K562 (cell line): ENCODE data around the gene RBM4B. TPM values are rescaled to one million over a fixed set of nuclear protein-coding genes. Genes with fewer than 3 reads are reported as not detected.

Source experiments
- ASH1L ChIP-seq: fragments of 450-650 bp; IDR thresholded peaks from 2 replicates; pipeline ENCODE4 v1.6.1; 2018; ENCODE audit warnings: borderline replicate concordance, mild to moderate bottlenecking, low read depth; ENCODE audit not compliant: partially characterized antibody
- BRD4 ChIP-seq: fragments of 200-600 bp; sonication (generic); IDR thresholded peaks from 2 replicates; pipeline ENCODE4 v1.6.1; 2017; ENCODE audit warnings: inconsistent platforms
- C11orf30 ChIP-seq: fragments of 450-650 bp; IDR thresholded peaks from 2 replicates; pipeline ENCODE4 v1.6.1; 2016; ENCODE audit warnings: low read depth, mild to moderate bottlenecking
- DDX20 ChIP-seq: fragments of 450-650 bp; IDR thresholded peaks from 2 replicates; pipeline ENCODE4 v1.6.1; 2016; ENCODE audit warnings: missing genetic modification characterization, low read depth, mild to moderate bottlenecking, missing compliant biosample characterization, moderate library complexity
- FOXJ2 ChIP-seq: fragments of 200-800 bp; sonication (Bioruptor generic); IDR thresholded peaks from 2 replicates; pipeline ENCODE4 v1.6.1; 2016; ENCODE audit warnings: missing genetic modification characterization, missing compliant biosample characterization
- GTF2E2 ChIP-seq: fragments of 200-800 bp; sonication (Bioruptor generic); IDR thresholded peaks from 2 replicates; pipeline ENCODE4 v1.6.1; 2016; ENCODE audit warnings: missing genetic modification characterization, missing compliant biosample characterization
- PPARD ChIP-seq: fragments of 250-450 bp; sonication (Bioruptor Pico); IDR thresholded peaks from 2 replicates; pipeline ENCODE4 v1.8.0; 2022; ENCODE audit warnings: inconsistent platforms, mild to moderate bottlenecking, moderate library complexity
- RFX5 ChIP-seq: IDR thresholded peaks from 2 replicates; pipeline ENCODE4 v1.6.1; 2011; ENCODE audit warnings: low read depth, mild to moderate bottlenecking, improper control_type of control experiment, low read length
- SMARCB1 ChIP-seq: IDR thresholded peaks from 2 replicates; pipeline ENCODE4 v1.6.1; 2011; ENCODE audit warnings: improper control_type of control experiment, low read depth; ENCODE audit not compliant: insufficient read length
- SOX6 ChIP-seq: fragments of 450-650 bp; IDR thresholded peaks from 2 replicates; pipeline ENCODE4 v1.6.1; 2014; ENCODE audit warnings: mild to moderate bottlenecking
- SP1 ChIP-seq: sonication (generic); formaldehyde crosslinking; IDR thresholded peaks from 2 replicates; pipeline ENCODE4 v1.8.1; 2022; ENCODE audit warnings: mild to moderate bottlenecking, missing genetic modification reagents
- TFAM ChIP-seq: fragments of 250-450 bp; sonication (Bioruptor Pico); conservative IDR thresholded peaks from 2 replicates; pipeline ENCODE4 v1.5.0; 2021; ENCODE audit warnings: mild to moderate bottlenecking, moderate library complexity
- ZNF124 ChIP-seq: sonication (generic); formaldehyde crosslinking; IDR thresholded peaks from 2 replicates; pipeline ENCODE4 v1.8.1; 2022; ENCODE audit warnings: missing genetic modification reagents
- ZNF143 ChIP-seq: sonication (generic); formaldehyde crosslinking; IDR thresholded peaks from 2 replicates; pipeline ENCODE4 v1.9.0; 2022; ENCODE audit warnings: mild to moderate bottlenecking, missing genetic modification reagents
- ZNF146 ChIP-seq: IDR thresholded peaks from one replicate; pipeline ENCODE4 v1.6.1; 2018; ENCODE audit warnings: missing compliant biosample characterization; ENCODE audit not compliant: unreplicated experiment
- ZNF174 ChIP-seq: fragments of 250-450 bp; sonication (Bioruptor Pico); IDR thresholded peaks from 2 replicates; pipeline ENCODE4 v1.4.0; 2020; ENCODE audit warnings: mild to moderate bottlenecking
- ZNF778 ChIP-seq: fragments of 450-650 bp; formaldehyde crosslinking; IDR thresholded peaks from 2 replicates; pipeline ENCODE4 v1.4.0; 2020; ENCODE audit warnings: mild to moderate bottlenecking, moderate library complexity
- polyA plus RNA-seq, 8 experiments: library from polyadenylated mRNA; depleted of rRNA in 4 of 8; stranded (reverse) in 5 of 8; unstranded in 3 of 8; fragments of >200 nt; fragmentation: Nextera tagmentation in 2 of 8; fragmentation: Illumina TruSeq in 1 of 8; extraction: Ambion mirVana in 2 of 8; extraction: Trizol in 1 of 8; gene quantifications; 2 replicates each; pipeline versions ENCODE4 v1.2.1 to v1.2.3, GENCODE V29; 2011 to 2014; ENCODE audit warnings: inconsistent platforms in 1 of 8, missing spikeins in 1 of 8
- total RNA-seq, 7 experiments: library from RNA; depleted of rRNA in 6 of 7; stranded (reverse); fragments of >200 nt in 6 of 7; fragmentation: Illumina TruSeq in 2 of 7; extraction: Trizol in 2 of 7; gene quantifications; 2 replicates each; pipeline versions ENCODE4 v1.2.1 to v1.2.3, GENCODE V29; 2011 to 2021; ENCODE audit warnings: low replicate concordance in 1 of 7
- TF ChIP-seq, protein P1 (sequence below): sonication (generic); formaldehyde crosslinking; IDR thresholded peaks from 2 replicates; pipeline ENCODE4 v1.4.0; 2020; ENCODE audit warnings: mild to moderate bottlenecking, missing genetic modification reagents
- TF ChIP-seq, protein P2 (sequence below): sonication (generic); formaldehyde crosslinking; IDR thresholded peaks from 2 replicates; pipeline ENCODE4 v1.8.1; 2023; ENCODE audit warnings: mild to moderate bottlenecking, missing genetic modification reagents
- TF ChIP-seq, protein P3 (sequence below), 2 experiments: fragments of 200-800 bp in 1 of 2; sonication (Bioruptor generic) in 1 of 2; sonication (generic) in 1 of 2; formaldehyde crosslinking in 1 of 2; IDR thresholded peaks in 1 of 2; conservative IDR thresholded peaks in 1 of 2; 2 replicates each; pipeline versions ENCODE4 v1.5.0 to v1.6.1; 2016 to 2020; ENCODE audit warnings: missing compliant biosample characterization in 1 of 2, missing genetic modification characterization in 1 of 2, missing genetic modification reagents in 1 of 2
- TF ChIP-seq, protein P4 (sequence below): fragments of 450-650 bp; formaldehyde crosslinking; IDR thresholded peaks from 2 replicates; pipeline ENCODE4 v1.4.0; 2020; ENCODE audit warnings: mild to moderate bottlenecking, moderate library complexity

RBM4B gene
- total and polyA plus RNA-seq, 9 of the 15 experiments (the other 6 are each of a cell fraction or from before 2014, with no cell fraction given): 14.6 to 39.9 (median 23.3) TPM

DNA sequence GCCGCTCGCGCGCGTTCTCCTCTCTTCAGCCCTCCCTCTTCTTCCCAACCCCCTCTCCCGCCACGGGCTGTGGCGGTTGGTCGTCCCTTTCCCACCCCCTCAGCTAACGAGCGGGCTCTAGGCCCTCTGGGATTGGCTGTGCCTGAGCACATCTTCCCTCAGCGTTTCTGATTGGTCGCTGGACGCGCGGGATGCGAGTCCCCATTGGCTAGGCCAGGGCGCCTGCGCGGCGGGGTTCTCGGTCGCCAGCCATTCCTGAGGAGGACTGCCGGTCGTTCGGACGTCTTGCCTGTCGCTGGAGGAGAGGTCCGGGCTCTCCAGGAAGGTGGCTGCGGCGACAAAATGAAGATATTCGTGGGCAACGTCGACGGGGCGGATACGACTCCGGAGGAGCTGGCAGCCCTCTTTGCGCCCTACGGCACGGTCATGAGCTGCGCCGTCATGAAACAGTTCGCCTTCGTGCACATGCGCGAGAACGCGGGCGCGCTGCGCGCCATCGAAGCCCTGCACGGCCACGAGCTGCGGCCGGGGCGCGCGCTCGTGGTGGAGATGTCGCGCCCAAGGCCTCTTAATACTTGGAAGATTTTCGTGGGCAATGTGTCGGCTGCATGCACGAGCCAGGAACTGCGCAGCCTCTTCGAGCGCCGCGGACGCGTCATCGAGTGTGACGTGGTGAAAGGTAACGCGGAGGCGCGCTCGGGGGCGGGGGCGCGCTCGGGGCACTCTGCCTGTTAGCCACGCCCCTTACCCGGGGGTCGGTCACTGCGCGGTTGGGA is 61.1 kb downstream of the RBM4B start, which contains the start of gene RBM14 (continued):
- TF ChIP-seq, protein P1, sequence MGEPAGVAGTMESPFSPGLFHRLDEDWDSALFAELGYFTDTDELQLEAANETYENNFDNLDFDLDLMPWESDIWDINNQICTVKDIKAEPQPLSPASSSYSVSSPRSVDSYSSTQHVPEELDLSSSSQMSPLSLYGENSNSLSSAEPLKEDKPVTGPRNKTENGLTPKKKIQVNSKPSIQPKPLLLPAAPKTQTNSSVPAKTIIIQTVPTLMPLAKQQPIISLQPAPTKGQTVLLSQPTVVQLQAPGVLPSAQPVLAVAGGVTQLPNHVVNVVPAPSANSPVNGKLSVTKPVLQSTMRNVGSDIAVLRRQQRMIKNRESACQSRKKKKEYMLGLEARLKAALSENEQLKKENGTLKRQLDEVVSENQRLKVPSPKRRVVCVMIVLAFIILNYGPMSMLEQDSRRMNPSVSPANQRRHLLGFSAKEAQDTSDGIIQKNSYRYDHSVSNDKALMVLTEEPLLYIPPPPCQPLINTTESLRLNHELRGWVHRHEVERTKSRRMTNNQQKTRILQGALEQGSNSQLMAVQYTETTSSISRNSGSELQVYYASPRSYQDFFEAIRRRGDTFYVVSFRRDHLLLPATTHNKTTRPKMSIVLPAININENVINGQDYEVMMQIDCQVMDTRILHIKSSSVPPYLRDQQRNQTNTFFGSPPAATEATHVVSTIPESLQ (CRISPR knock-in tag): peak; percentile 80; the same call in 1 of the 2 replicates
- TF ChIP-seq TFAM (CRISPR knock-in tag) (no peak), SOX6 (peak; percentile 46; the same call in 1 of the 2 replicates), ZNF778 (CRISPR knock-in tag) (no peak), RFX5 (0 out of 2 replicates have a peak, but pooled peaks have one; percentile 11), ZNF124 (no peak), ASH1L (peak; percentile 95), SMARCB1 (no peak), PPARD (no peak), C11orf30 (peak; percentile 67), DDX20 (tag) (no peak), GTF2E2 (tag) (peak; percentile 96), SP1 (CRISPR knock-in tag) (peak; percentile 85), BRD4 (no peak), ZNF146 (CRISPR knock-in tag) (no peak), ZNF143 (no peak), ZNF174 (peak; percentile 7; the same call in 1 of the 2 replicates), FOXJ2 (tag) (0 out of 2 replicates have a peak, but pooled peaks have one; percentile 25)
- TF ChIP-seq, protein P2, sequence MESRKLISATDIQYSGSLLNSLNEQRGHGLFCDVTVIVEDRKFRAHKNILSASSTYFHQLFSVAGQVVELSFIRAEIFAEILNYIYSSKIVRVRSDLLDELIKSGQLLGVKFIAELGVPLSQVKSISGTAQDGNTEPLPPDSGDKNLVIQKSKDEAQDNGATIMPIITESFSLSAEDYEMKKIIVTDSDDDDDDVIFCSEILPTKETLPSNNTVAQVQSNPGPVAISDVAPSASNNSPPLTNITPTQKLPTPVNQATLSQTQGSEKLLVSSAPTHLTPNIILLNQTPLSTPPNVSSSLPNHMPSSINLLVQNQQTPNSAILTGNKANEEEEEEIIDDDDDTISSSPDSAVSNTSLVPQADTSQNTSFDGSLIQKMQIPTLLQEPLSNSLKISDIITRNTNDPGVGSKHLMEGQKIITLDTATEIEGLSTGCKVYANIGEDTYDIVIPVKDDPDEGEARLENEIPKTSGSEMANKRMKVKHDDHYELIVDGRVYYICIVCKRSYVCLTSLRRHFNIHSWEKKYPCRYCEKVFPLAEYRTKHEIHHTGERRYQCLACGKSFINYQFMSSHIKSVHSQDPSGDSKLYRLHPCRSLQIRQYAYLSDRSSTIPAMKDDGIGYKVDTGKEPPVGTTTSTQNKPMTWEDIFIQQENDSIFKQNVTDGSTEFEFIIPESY (CRISPR knock-in tag): no peak
- TF ChIP-seq, protein P3, sequence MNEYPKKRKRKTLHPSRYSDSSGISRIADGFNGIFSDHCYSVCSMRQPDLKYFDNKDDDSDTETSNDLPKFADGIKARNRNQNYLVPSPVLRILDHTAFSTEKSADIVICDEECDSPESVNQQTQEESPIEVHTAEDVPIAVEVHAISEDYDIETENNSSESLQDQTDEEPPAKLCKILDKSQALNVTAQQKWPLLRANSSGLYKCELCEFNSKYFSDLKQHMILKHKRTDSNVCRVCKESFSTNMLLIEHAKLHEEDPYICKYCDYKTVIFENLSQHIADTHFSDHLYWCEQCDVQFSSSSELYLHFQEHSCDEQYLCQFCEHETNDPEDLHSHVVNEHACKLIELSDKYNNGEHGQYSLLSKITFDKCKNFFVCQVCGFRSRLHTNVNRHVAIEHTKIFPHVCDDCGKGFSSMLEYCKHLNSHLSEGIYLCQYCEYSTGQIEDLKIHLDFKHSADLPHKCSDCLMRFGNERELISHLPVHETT (CRISPR knock-in tag; conservative IDR thresholded peaks at IDR 0.05 in 1 of 2, IDR thresholded peaks at IDR 0.05 in 1 of 2): peak in 1 of 2 experiments; percentile 74; a peak in 2 of 4 replicates
- TF ChIP-seq, protein P4, sequence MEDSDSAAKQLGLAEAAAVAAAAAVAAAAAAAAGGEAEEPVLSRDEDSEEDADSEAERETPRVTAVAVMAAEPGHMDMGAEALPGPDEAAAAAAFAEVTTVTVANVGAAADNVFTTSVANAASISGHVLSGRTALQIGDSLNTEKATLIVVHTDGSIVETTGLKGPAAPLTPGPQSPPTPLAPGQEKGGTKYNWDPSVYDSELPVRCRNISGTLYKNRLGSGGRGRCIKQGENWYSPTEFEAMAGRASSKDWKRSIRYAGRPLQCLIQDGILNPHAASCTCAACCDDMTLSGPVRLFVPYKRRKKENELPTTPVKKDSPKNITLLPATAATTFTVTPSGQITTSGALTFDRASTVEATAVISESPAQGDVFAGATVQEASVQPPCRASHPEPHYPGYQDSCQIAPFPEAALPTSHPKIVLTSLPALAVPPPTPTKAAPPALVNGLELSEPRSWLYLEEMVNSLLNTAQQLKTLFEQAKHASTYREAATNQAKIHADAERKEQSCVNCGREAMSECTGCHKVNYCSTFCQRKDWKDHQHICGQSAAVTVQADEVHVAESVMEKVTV (CRISPR knock-in tag): no peak
